K562 (cell line): ENCODE data around the gene METAP1D. TPM values are rescaled to one million over a fixed set of nuclear protein-coding genes. Genes with fewer than 3 reads are reported as not detected.

Source experiments
- ARHGAP35 ChIP-seq: fragments of 450-650 bp; IDR thresholded peaks from 2 replicates; pipeline ENCODE4 v1.6.1; 2018; ENCODE audit not compliant: partially characterized antibody
- ELF4 ChIP-seq: fragments of 450-650 bp; formaldehyde crosslinking; IDR thresholded peaks from 2 replicates; pipeline ENCODE4 v1.4.0; 2022; ENCODE audit warnings: missing genetic modification characterization
- ERF ChIP-seq: fragments of 450-650 bp; formaldehyde crosslinking; IDR thresholded peaks from 2 replicates; pipeline ENCODE4 v1.4.0; 2020; ENCODE audit warnings: mild to moderate bottlenecking, mixed read lengths
- FIP1L1 ChIP-seq: fragments of 200-400 bp; formaldehyde crosslinking; IDR thresholded peaks from 2 replicates; pipeline ENCODE4 v1.6.1; 2018; ENCODE audit warnings: mild to moderate bottlenecking, low read depth, low read length; ENCODE audit not compliant: poor library complexity, severe bottlenecking
- HNRNPK ChIP-seq: fragments of 200-400 bp; formaldehyde crosslinking; IDR thresholded peaks from one replicate; pipeline ENCODE4 v1.6.1; 2018; ENCODE audit warnings: mild to moderate bottlenecking, low read depth, low read length; ENCODE audit not compliant: poor library complexity, severe bottlenecking
- HNRNPL ChIP-seq: fragments of 200-400 bp; formaldehyde crosslinking; IDR thresholded peaks from 2 replicates; pipeline ENCODE4 v1.6.1; 2017; ENCODE audit warnings: low read depth, mild to moderate bottlenecking, low read length
- KAT2B ChIP-seq: IDR thresholded peaks from one replicate; pipeline ENCODE4 v1.6.1; 2012; ENCODE audit warnings: low read depth, mild to moderate bottlenecking, control low read depth, inconsistent platforms, low read length, moderate library complexity
- MAFG ChIP-seq: fragments of 450-650 bp; conservative IDR thresholded peaks from 2 replicates; pipeline ENCODE4 v1.6.1; 2016; ENCODE audit warnings: missing genetic modification characterization, missing compliant biosample characterization
- NCOA1 ChIP-seq: fragments of 450-650 bp; IDR thresholded peaks from 2 replicates; pipeline ENCODE4 v1.6.1; 2016; ENCODE audit warnings: low read depth
- NCOA2 ChIP-seq, 2 experiments: fragments of 450-650 bp; IDR thresholded peaks; 2 replicates each; pipeline ENCODE4 v1.6.1; 2018; ENCODE audit warnings: mild to moderate bottlenecking in 2 of 2, moderate library complexity in 1 of 2; ENCODE audit not compliant: partially characterized antibody in 2 of 2
- NR2C1 ChIP-seq, 2 experiments: fragments of 450-650 bp; IDR thresholded peaks; 2 replicates each; pipeline ENCODE4 v1.6.1; 2017; ENCODE audit warnings: mild to moderate bottlenecking in 2 of 2, antibody characterized with exemption in 1 of 2, inconsistent platforms in 1 of 2, missing compliant biosample characterization in 1 of 2, missing genetic modification characterization in 1 of 2
- POLR3A ChIP-seq: IDR thresholded peaks from 2 replicates; pipeline ENCODE4 v1.6.1; 2011; ENCODE audit warnings: borderline replicate concordance, mild to moderate bottlenecking, moderate library complexity; ENCODE audit not compliant: insufficient read length, insufficient read depth; ENCODE audit errors: extremely low read depth
- SAP30 ChIP-seq: fragments of 200-600 bp; sonication (generic); IDR thresholded peaks from 2 replicates; pipeline ENCODE4 v1.6.1; 2012; ENCODE audit warnings: borderline replicate concordance, low read depth, mild to moderate bottlenecking, moderate library complexity, low read length, control low read depth, inconsistent platforms; ENCODE audit not compliant: insufficient read depth, poor library complexity, severe bottlenecking
- SPI1 ChIP-seq: IDR thresholded peaks from 2 replicates; pipeline ENCODE4 v1.6.1; 2011; ENCODE audit warnings: low read depth, low read length, control low read depth, borderline replicate concordance
- TAF15 ChIP-seq: fragments of 200-400 bp; formaldehyde crosslinking; IDR thresholded peaks from 2 replicates; pipeline ENCODE4 v1.6.1; 2017; ENCODE audit warnings: mild to moderate bottlenecking, low read depth, low read length, moderate library complexity
- ZBTB34 ChIP-seq: fragments of 250-450 bp; sonication (Bioruptor Pico); IDR thresholded peaks from 2 replicates; pipeline ENCODE4 v1.8.0; 2021; ENCODE audit warnings: mild to moderate bottlenecking, moderate library complexity
- ZNF12 ChIP-seq: sonication (generic); formaldehyde crosslinking; IDR thresholded peaks from 2 replicates; pipeline ENCODE4 v1.4.0; 2020; ENCODE audit warnings: mild to moderate bottlenecking, missing genetic modification reagents
- ZNF143 ChIP-seq: sonication (generic); formaldehyde crosslinking; IDR thresholded peaks from 2 replicates; pipeline ENCODE4 v1.9.0; 2022; ENCODE audit warnings: mild to moderate bottlenecking, missing genetic modification reagents
- ZNF24 ChIP-seq: fragments of 450-650 bp; IDR thresholded peaks from 2 replicates; pipeline ENCODE4 v1.6.1; 2016
- ZNF707 ChIP-seq: fragments of 250-450 bp; sonication (Bioruptor Pico); conservative IDR thresholded peaks from 2 replicates; pipeline ENCODE4 v1.8.0; 2022; ENCODE audit warnings: inconsistent platforms, mild to moderate bottlenecking, moderate library complexity
- ZNF717 ChIP-seq: fragments of 250-450 bp; sonication (Bioruptor Pico); IDR thresholded peaks from 2 replicates; pipeline ENCODE4 v1.5.0; 2021
- ZSCAN32 ChIP-seq: fragments of 450-650 bp; formaldehyde crosslinking; IDR thresholded peaks from 2 replicates; pipeline ENCODE4 v1.4.0; 2020; ENCODE audit warnings: mild to moderate bottlenecking, moderate library complexity
- polyA plus RNA-seq, 8 experiments: library from polyadenylated mRNA; depleted of rRNA in 4 of 8; stranded (reverse) in 5 of 8; unstranded in 3 of 8; fragments of >200 nt; fragmentation: Nextera tagmentation in 2 of 8; fragmentation: Illumina TruSeq in 1 of 8; extraction: Ambion mirVana in 2 of 8; extraction: Trizol in 1 of 8; gene quantifications; 2 replicates each; pipeline versions ENCODE4 v1.2.1 to v1.2.3, GENCODE V29; 2011 to 2014; ENCODE audit warnings: inconsistent platforms in 1 of 8, missing spikeins in 1 of 8
- total RNA-seq, 7 experiments: library from RNA; depleted of rRNA in 6 of 7; stranded (reverse); fragments of >200 nt in 6 of 7; fragmentation: Illumina TruSeq in 2 of 7; extraction: Trizol in 2 of 7; gene quantifications; 2 replicates each; pipeline versions ENCODE4 v1.2.1 to v1.2.3, GENCODE V29; 2011 to 2021; ENCODE audit warnings: low replicate concordance in 1 of 7
- TF ChIP-seq, protein P1 (sequence below), 2 experiments: fragments of 150-350 bp in 1 of 2; IDR thresholded peaks; 2 replicates each; pipeline ENCODE4 v1.6.1; 2012 to 2016; ENCODE audit warnings: low read depth in 2 of 2, low read length in 2 of 2, mild to moderate bottlenecking in 1 of 2, moderate library complexity in 1 of 2

METAP1D gene
- total and polyA plus RNA-seq, 9 of the 15 experiments (the other 6 are each of a cell fraction or from before 2014, with no cell fraction given), result 8.0 to 23.4 (median 15.7) TPM

DNA sequence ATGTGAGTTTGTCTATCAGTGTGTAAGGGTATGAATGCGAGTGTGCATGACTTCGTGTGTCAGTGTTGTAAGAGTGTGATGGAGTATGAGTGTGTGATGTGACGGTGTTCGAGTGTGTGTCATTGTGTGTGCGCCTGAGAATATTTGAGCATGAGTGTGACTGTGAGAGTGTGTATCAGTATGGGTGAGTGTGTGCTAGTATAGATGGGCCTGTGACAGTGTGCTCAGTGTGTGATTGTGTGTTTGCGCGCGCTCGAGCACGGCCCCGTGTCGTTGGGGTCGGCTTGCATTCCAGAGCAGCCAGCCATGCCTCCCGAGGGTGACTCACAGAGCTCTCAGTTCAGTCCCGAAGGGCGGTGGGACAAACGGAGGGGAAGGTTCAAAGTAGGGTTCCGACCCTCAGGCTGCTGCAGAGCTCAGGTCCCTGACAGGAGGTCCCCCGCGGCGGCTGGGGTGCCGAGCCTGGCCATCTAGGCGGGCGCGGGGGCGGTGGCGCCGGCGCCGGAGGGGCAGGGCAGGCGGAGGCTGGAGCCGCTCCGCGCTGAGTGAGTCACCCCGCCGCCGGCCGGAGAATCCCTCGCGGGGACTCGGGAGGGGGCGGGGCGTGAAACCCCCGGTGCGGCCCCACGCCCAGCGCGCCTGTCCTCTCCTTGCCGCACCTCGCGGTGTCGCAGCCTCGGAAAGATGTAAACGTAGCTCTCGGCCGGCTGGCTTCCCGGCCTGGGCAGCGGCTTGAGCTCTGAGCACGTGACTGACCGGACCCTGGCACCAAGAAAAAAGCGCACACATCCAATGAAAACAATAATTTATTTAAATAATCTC lies 99.1 kb downstream of the METAP1D start (continued):
- TF ChIP-seq NCOA1, result peak; percentile 53; the same call in 1 of the 2 replicates
- peak; percentile 89 for TF ChIP-seq ELF4 (CRISPR knock-in tag)
- no peak for TF ChIP-seq ZBTB34 (CRISPR knock-in tag)
- peak; percentile 74; the same call in 1 of the 2 replicates for TF ChIP-seq HNRNPL
- no peak for TF ChIP-seq NCOA2 (IDR thresholded peaks at IDR 0.05; ENCODE audit: partially characterized antibody in 2 of 2)
- TF ChIP-seq TAF15, result no peak
- no peak for TF ChIP-seq HNRNPK
- peak; percentile 70 for TF ChIP-seq ARHGAP35
- no peak for TF ChIP-seq NR2C1 (IDR thresholded peaks at IDR 0.05)
- no peak for TF ChIP-seq NR2C1 (tag; IDR thresholded peaks at IDR 0.05)
- TF ChIP-seq MAFG (tag), result no peak
- no peak for TF ChIP-seq KAT2B
- TF ChIP-seq ZSCAN32 (CRISPR knock-in tag), result no peak
- TF ChIP-seq, protein P1, sequence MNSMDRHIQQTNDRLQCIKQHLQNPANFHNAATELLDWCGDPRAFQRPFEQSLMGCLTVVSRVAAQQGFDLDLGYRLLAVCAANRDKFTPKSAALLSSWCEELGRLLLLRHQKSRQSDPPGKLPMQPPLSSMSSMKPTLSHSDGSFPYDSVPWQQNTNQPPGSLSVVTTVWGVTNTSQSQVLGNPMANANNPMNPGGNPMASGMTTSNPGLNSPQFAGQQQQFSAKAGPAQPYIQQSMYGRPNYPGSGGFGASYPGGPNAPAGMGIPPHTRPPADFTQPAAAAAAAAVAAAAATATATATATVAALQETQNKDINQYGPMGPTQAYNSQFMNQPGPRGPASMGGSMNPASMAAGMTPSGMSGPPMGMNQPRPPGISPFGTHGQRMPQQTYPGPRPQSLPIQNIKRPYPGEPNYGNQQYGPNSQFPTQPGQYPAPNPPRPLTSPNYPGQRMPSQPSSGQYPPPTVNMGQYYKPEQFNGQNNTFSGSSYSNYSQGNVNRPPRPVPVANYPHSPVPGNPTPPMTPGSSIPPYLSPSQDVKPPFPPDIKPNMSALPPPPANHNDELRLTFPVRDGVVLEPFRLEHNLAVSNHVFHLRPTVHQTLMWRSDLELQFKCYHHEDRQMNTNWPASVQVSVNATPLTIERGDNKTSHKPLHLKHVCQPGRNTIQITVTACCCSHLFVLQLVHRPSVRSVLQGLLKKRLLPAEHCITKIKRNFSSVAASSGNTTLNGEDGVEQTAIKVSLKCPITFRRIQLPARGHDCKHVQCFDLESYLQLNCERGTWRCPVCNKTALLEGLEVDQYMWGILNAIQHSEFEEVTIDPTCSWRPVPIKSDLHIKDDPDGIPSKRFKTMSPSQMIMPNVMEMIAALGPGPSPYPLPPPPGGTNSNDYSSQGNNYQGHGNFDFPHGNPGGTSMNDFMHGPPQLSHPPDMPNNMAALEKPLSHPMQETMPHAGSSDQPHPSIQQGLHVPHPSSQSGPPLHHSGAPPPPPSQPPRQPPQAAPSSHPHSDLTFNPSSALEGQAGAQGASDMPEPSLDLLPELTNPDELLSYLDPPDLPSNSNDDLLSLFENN (IDR thresholded peaks at IDR 0.05; ENCODE audit: low read depth in 2 of 2, low read length in 2 of 2), result no peak
- no peak for TF ChIP-seq ZNF707 (CRISPR knock-in tag)
- TF ChIP-seq SPI1, result no peak
- no peak for TF ChIP-seq FIP1L1
- TF ChIP-seq SAP30, result peak; percentile 27
- peak; percentile 61; the same call in 1 of the 2 replicates for TF ChIP-seq ERF (CRISPR knock-in tag)
- no peak for TF ChIP-seq POLR3A
- 0 out of 2 replicates have a peak, but pooled peaks have one; percentile 38 for TF ChIP-seq ZNF24
- TF ChIP-seq ZNF717 (CRISPR knock-in tag), result 0 out of 2 replicates have a peak, but pooled peaks have one; percentile 21
- TF ChIP-seq ZNF12 (CRISPR knock-in tag), result peak; percentile 86
- no peak for TF ChIP-seq ZNF143 (CRISPR knock-in tag)
